GM23248 (cell line): Measurements from ENCODE around the gene RPEL1. TPM values are rescaled to one million over a fixed set of nuclear protein-coding genes. Genes with fewer than 3 reads are reported as not detected.

Experiments
- DNase-seq: peaks from one replicate; pipeline ENCODE4 v3.0.0-alpha.2; 2015
- H2AFZ ChIP-seq: fragments of 200-600 bp; sonication (generic); 2 replicates; pipeline ENCODE4 v1.6.1; 2016; ENCODE audit warnings: antibody characterized with exemption
- H3F3A ChIP-seq: fragments of 200-600 bp; sonication (generic); 2 replicates; pipeline ENCODE4 v1.6.1; 2016; ENCODE audit warnings: mild to moderate bottlenecking, antibody characterized with exemption, mixed run types; ENCODE audit not compliant: insufficient read depth
- H3K27ac ChIP-seq: fragments of 200-600 bp; sonication (generic); 2 replicates; pipeline ENCODE4 v1.5.1; 2016; ENCODE audit warnings: mild to moderate bottlenecking
- H3K27me3 ChIP-seq: fragments of 200-600 bp; sonication (generic); replicated peaks from 2 replicates; pipeline ENCODE4 v1.6.1; 2016; ENCODE audit warnings: mild to moderate bottlenecking; ENCODE audit not compliant: insufficient read depth
- H3K36me3 ChIP-seq: fragments of 200-600 bp; sonication (generic); 2 replicates; pipeline ENCODE4 v1.6.1; 2016; ENCODE audit warnings: low read depth, mild to moderate bottlenecking
- H3K4me1 ChIP-seq: fragments of 200-600 bp; sonication (generic); 2 replicates; pipeline ENCODE4 v1.6.1; 2016; ENCODE audit warnings: mild to moderate bottlenecking; ENCODE audit not compliant: insufficient read depth
- H3K4me2 ChIP-seq: fragments of 200-600 bp; sonication (generic); one replicate; pipeline ENCODE4 v1.6.1; 2016; ENCODE audit warnings: mild to moderate bottlenecking; ENCODE audit not compliant: unreplicated experiment
- H3K4me3 ChIP-seq: fragments of 200-600 bp; sonication (generic); 2 replicates; pipeline ENCODE4 v1.5.1; 2016; ENCODE audit warnings: mild to moderate bottlenecking
- H3K79me2 ChIP-seq: fragments of 200-600 bp; sonication (generic); 2 replicates; pipeline ENCODE4 v1.6.1; 2016; ENCODE audit warnings: mild to moderate bottlenecking; ENCODE audit not compliant: insufficient read depth
- H3K9ac ChIP-seq: fragments of 200-600 bp; sonication (generic); 2 replicates; pipeline ENCODE4 v1.6.1; 2016; ENCODE audit warnings: mild to moderate bottlenecking
- H3K9me2 ChIP-seq: fragments of 200-600 bp; sonication (generic); 2 replicates; pipeline ENCODE4 v1.6.1; 2016; ENCODE audit warnings: mixed run types, mild to moderate bottlenecking, moderate library complexity; ENCODE audit not compliant: insufficient read depth
- H3K9me3 ChIP-seq: fragments of 200-600 bp; sonication (generic); one replicate; pipeline ENCODE4 v1.6.1; 2017; ENCODE audit warnings: low read depth
- H4K20me1 ChIP-seq: fragments of 200-600 bp; sonication (generic); 2 replicates; pipeline ENCODE4 v1.6.0; 2016; ENCODE audit not compliant: insufficient read depth
- EZH2 ChIP-seq: fragments of 200-600 bp; sonication (generic); IDR thresholded peaks from 2 replicates; pipeline ENCODE4 v1.6.1; 2018; ENCODE audit warnings: antibody characterized with exemption, mild to moderate bottlenecking; ENCODE audit not compliant: insufficient read depth, poor library complexity, severe bottlenecking
- EZH2phosphoT487 ChIP-seq: fragments of 200-600 bp; sonication (generic); IDR thresholded peaks from 2 replicates; pipeline ENCODE4 v1.6.1; 2018; ENCODE audit warnings: antibody characterized with exemption, moderate library complexity, mild to moderate bottlenecking, low read depth; ENCODE audit not compliant: insufficient read depth
- whole genome bisulfite sequencing, 2 experiments: methylation state at CpG; one replicate each; pipeline ENCODE4 v1.1.6; 2015 to 2017; ENCODE audit warnings: low lambda C conversion rate in 2 of 2, low coverage in 1 of 2; ENCODE audit errors: missing lambda C conversion rate in 2 of 2; 5-methylcytosine and 5-hydroxymethylcytosine counted together
- in situ Hi-C: fragments of 300-500 bp; cut with MboI; formaldehyde crosslinking; loops from 2 replicates; pipeline ENCODE4 v1.15.0; 2020
- polyA plus RNA-seq: library from polyadenylated mRNA; unstranded; fragments of >200 nt; fragmentation: Nextera tagmentation; extraction: Ambion mirVana; gene quantifications from 2 replicates; pipeline ENCODE4 v1.2.1, GENCODE V29; 2016
- total RNA-seq: library from RNA; depleted of rRNA; stranded (reverse); fragments of >200 nt; shearing (Covaris generic); gene quantifications from 2 replicates; pipeline ENCODE4 v1.2.3, GENCODE V29; 2014

The RPEL1 gene
- total and polyA plus RNA-seq, 2 experiments from 2014 or later = 0.09 TPM; not detected in 1

DNA sequence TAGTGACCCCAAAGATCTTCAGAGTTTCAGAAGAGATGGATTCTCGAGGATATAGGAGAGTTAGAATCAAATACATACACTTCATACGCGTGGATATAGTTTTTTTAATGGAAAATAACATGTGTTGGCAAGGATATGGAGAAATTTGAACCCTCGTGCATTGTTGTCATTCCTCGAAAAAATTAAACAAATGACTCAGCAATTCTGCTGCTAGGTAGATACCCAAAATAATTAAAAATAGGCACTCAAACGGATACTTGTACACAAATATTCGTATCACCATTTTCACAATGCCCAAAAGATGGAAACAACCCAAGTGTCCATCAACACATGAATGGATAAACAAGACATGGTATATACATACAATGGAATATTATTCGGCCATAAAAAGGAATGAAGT is 47.0 kb upstream of the RPEL1 start:
- Histone ChIP-seq H3K9me3 (no peaks in the 10 kb centered on the region), H3K79me2 (no peaks in the 10 kb centered on the region), H2AFZ (no peak overlapping the region), H3K9ac (no peak overlapping the region), H3K4me2 (no peak overlapping the region), H4K20me1 (no peaks in the 10 kb centered on the region), H3F3A (peaks cover 7% of the 10 kb centered on the region; the same call in 1 of the 2 replicates), H3K9me2 (no peaks in the 10 kb centered on the region), H3K4me1 (peaks cover 14% of the 10 kb centered on the region), H3K36me3 (no peaks in the 10 kb centered on the region), H3K27ac (no peak overlapping the region), H3K27me3 (no peaks in the 10 kb centered on the region), H3K4me3 (no peak overlapping the region)
- no peak for DNase-seq
- WGBS, 2 experiments = 76 to 84% methylated on average over 8 of the region's 8 CpGs
- in situ Hi-C loops = no loop called here
- TF ChIP-seq EZH2phosphoT487 (no peak), EZH2 (no peak)

DNA sequence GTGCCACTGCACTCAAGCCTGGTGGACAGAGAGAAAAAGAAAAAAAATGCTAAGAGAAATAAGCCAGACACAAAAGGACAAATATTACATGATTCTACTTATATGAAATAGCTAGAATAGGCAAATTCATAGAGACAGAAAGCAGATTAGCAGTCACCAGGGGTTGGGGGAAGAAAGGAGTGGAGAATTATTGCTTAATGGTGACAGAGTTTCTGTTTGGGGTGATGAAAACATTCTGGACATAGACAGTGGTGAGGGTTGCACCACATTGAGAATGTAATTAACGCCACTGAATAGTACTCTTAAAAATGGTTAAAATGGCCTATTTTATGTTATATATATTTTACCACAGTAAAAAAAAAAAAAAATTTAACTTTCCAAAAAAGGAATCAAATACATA is 46.2 kb upstream of the RPEL1 start:
- in situ Hi-C loops = no loop called here
- Histone ChIP-seq H3K79me2 (no peaks in the 10 kb centered on the region), H3K4me2 (no peak overlapping the region), H3K4me1 (peaks cover 14% of the 10 kb centered on the region), H3K36me3 (no peaks in the 10 kb centered on the region), H2AFZ (no peak overlapping the region), H3F3A (peaks cover 7% of the 10 kb centered on the region; the same call in 1 of the 2 replicates), H3K9me3 (no peaks in the 10 kb centered on the region), H3K9me2 (no peaks in the 10 kb centered on the region), H3K27ac (no peak overlapping the region), H3K27me3 (no peaks in the 10 kb centered on the region), H3K4me3 (no peak overlapping the region), H4K20me1 (no peaks in the 10 kb centered on the region), H3K9ac (no peak overlapping the region)
- DNase-seq = no peak
- no peak for TF ChIP-seq EZH2
- TF ChIP-seq EZH2phosphoT487 = no peak
- 65 to 76% methylated on average over 1 of the region's 1 CpG for WGBS, 2 experiments

DNA sequence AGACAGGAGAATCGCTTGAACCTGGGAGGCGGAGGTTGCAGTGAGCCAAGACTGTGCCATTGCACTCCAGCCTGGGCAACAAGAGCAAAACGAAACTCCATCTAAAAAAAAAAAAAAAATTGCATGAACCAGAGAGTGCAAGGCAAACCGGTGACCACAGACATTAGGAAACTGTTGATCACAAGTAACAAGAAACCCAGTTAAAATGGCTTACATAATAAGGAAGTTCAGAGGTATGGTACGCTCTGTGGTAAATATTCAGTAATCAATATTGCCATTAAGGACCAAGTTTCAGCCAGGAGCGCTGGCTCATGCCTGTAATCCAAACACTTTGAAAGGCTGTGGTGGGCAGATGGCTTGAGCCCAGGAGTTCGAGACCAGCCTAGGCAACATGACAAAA is 43.4 kb upstream of the RPEL1 start:
- in situ Hi-C loops = no loop called here
- no peaks in the 10 kb centered on the region for H3K27me3 ChIP-seq
- no peak overlapping the region for H3K4me2 ChIP-seq
- H3K79me2 ChIP-seq = no peaks in the 10 kb centered on the region
- H4K20me1 ChIP-seq = no peaks in the 10 kb centered on the region
- TF ChIP-seq EZH2 = no peak
- no peak for TF ChIP-seq EZH2phosphoT487
- H3K27ac ChIP-seq = no peak overlapping the region
- H3K9me2 ChIP-seq = no peaks in the 10 kb centered on the region
- 81 to 82% methylated on average over 7 of the region's 7 CpGs for WGBS, 2 experiments
- H3F3A ChIP-seq = no peaks in the 10 kb centered on the region
- H3K9ac ChIP-seq = no peak overlapping the region
- H3K36me3 ChIP-seq = no peaks in the 10 kb centered on the region
- H3K4me1 ChIP-seq = peaks cover 7% of the 10 kb centered on the region
- no peak for DNase-seq
- no peak overlapping the region for H3K4me3 ChIP-seq
- H2AFZ ChIP-seq = no peak overlapping the region
- H3K9me3 ChIP-seq = no peaks in the 10 kb centered on the region

DNA sequence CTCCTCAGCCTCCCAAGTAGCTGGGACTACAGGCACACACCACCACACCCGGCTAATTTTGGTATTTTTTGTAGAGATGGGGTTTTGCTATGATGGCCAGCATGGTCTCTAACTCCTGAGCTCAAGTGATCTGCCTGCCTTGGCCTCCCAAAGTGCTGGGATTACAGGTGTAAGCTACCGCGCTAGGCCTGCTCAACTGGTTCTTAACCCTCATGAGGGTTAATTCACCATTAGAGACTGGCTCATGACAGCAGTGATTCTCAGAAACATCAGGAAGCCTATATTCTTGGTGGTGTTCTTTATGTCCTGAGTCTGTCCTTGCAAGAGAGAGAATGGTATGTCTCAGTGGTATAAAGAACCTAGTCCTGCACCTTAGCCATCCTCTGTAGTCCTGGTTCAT is 42.2 kb upstream of the RPEL1 start:
- H3K9ac ChIP-seq = no peak overlapping the region
- DNase-seq = no peak
- no peak overlapping the region for H3K4me3 ChIP-seq
- no peaks in the 10 kb centered on the region for H3K9me3 ChIP-seq
- no peaks in the 10 kb centered on the region for H3F3A ChIP-seq
- H3K4me1 ChIP-seq = peaks cover 4% of the 10 kb centered on the region; the same call in 1 of the 2 replicates
- no peaks in the 10 kb centered on the region for H4K20me1 ChIP-seq
- H3K9me2 ChIP-seq = no peaks in the 10 kb centered on the region
- H3K4me2 ChIP-seq = no peak overlapping the region
- H3K79me2 ChIP-seq = no peaks in the 10 kb centered on the region
- WGBS, 2 experiments = 68 to 78% methylated on average over 3 of the region's 3 CpGs
- no peak for TF ChIP-seq EZH2
- H3K27me3 ChIP-seq = no peaks in the 10 kb centered on the region
- no peak overlapping the region for H3K27ac ChIP-seq
- in situ Hi-C loops = no loop called here
- H3K36me3 ChIP-seq = no peaks in the 10 kb centered on the region
- no peak overlapping the region for H2AFZ ChIP-seq
